HG02571 (cell line): Measurements from ENCODE around the gene SPINK5.

Source experiments
- ATAC-seq: cut with Tn5 transposase; IDR thresholded peaks from one replicate; pipeline ENCODE4 v1.9.1; 2021; ENCODE audit warnings: mild to moderate bottlenecking, moderate library complexity; ENCODE audit not compliant: unreplicated experiment

SPINK5 gene

GRCh38 chr5:148091991-148092964 is 28.5 kb downstream of the SPINK5 start:
- no peak for ATAC-seq

- ATAC-seq = no peak
These were observed 30.6 kb downstream of the SPINK5 start for GRCh38 chr5:148094336-148094735.

- ATAC-seq = no peak
These were observed 40.4 kb downstream of the SPINK5 start for GRCh38 chr5:148104226-148104625.

- no peak for ATAC-seq
These were observed 43.8 kb downstream of the SPINK5 start for GRCh38 chr5:148107608-148108007.

- ATAC-seq = no peak
These were observed 49.5 kb downstream of the SPINK5 start for GRCh38 chr5:148113243-148113642.

- ATAC-seq = no peak
These were observed 56.5 kb downstream of the SPINK5 start for GRCh38 chr5:148120317-148120716.

- no peak for ATAC-seq
These were observed 61.9 kb downstream of the SPINK5 start for GRCh38 chr5:148125641-148126040.

GRCh38 chr5:148135091-148136048 is 71.6 kb downstream of the SPINK5 start:
- no peak for ATAC-seq

- no peak for ATAC-seq
These were observed 77.1 kb downstream of the SPINK5 start for GRCh38 chr5:148140846-148141245.

GRCh38 chr5:148141645-148142044 is 77.9 kb downstream of the SPINK5 start:
- no peak for ATAC-seq

GRCh38 chr5:148145916-148146315 is 82.1 kb downstream of the SPINK5 start:
- ATAC-seq = no peak

- ATAC-seq = no peak
These were observed 82.7 kb downstream of the SPINK5 start for GRCh38 chr5:148146487-148146886.

- ATAC-seq = no peak
These were observed 83.6 kb downstream of the SPINK5 start for GRCh38 chr5:148147415-148147814.

GRCh38 chr5:148151872-148152271 is 88.1 kb downstream of the SPINK5 start:
- no peak for ATAC-seq

- no peak for ATAC-seq
These were observed 89.0 kb downstream of the SPINK5 start for GRCh38 chr5:148152781-148153180.

GRCh38 chr5:148156609-148157008 is 92.8 kb downstream of the SPINK5 start:
- ATAC-seq = no peak

GRCh38 chr5:148162038-148162437 is 98.3 kb downstream of the SPINK5 start:
- ATAC-seq = no peak

GRCh38 chr5:148163345-148163744 is 99.6 kb downstream of the SPINK5 start:
- ATAC-seq = no peak

- ATAC-seq = no peak
These were observed 102.9 kb downstream of the SPINK5 start for GRCh38 chr5:148166550-148167283.

- no peak for ATAC-seq
These were observed 104.5 kb downstream of the SPINK5 start, which contains the start of gene SPINK14 for GRCh38 chr5:148168246-148168645. Gene SPINK14, plus strand, starts transcription at chr5:148168546. Its CDS starts 1,187 bp downstream, at chr5:148169733.

- no peak for ATAC-seq
These were observed 108.6 kb downstream of the SPINK5 start for GRCh38 chr5:148172377-148172776.
